SK-N-SH treated with all-trans-retinoic acid at 6 μM for 48 hours (cell line): Measurements from ENCODE around the gene ECE2.
A peak's percentile ranks its signal among the peaks of the same experiment; 100 is the strongest.

Source experiments
- ATAC-seq: fragments of 200-7000 bp; cut with Tn5 transposase; 3 replicates; pipeline ENCODE4 v1.9.1; 2020; ENCODE audit warnings: mild to moderate bottlenecking, moderate library complexity
- ARNTL ChIP-seq: fragments of 450-650 bp; formaldehyde crosslinking; IDR thresholded peaks from 2 replicates; pipeline ENCODE4 v1.5.0; 2020; ENCODE audit warnings: low read depth, mild to moderate bottlenecking, moderate library complexity, borderline replicate concordance
- BACH2 ChIP-seq: fragments of 250-450 bp; sonication (Bioruptor Pico); IDR thresholded peaks from 2 replicates; pipeline ENCODE4 v1.9.0; 2021; ENCODE audit warnings: mild to moderate bottlenecking, borderline replicate concordance
- CREB5 ChIP-seq: fragments of 250-450 bp; sonication (Bioruptor Pico); IDR thresholded peaks from 2 replicates; pipeline ENCODE4 v1.5.1; 2020; ENCODE audit warnings: low read depth, mild to moderate bottlenecking, moderate library complexity
- CSRNP3 ChIP-seq: fragments of 250-450 bp; sonication (Bioruptor Pico); IDR thresholded peaks from 2 replicates; pipeline ENCODE4 v1.5.1; 2021; ENCODE audit warnings: mild to moderate bottlenecking, moderate library complexity
- GLIS3 ChIP-seq: fragments of 250-450 bp; sonication (Bioruptor Pico); IDR thresholded peaks from 2 replicates; pipeline ENCODE4 v1.5.0; 2020; ENCODE audit warnings: mild to moderate bottlenecking, moderate library complexity
- ISL1 ChIP-seq: fragments of 250-450 bp; sonication (Bioruptor Pico); IDR thresholded peaks from 2 replicates; pipeline ENCODE4 v2.1.2; 2022; ENCODE audit warnings: mild to moderate bottlenecking, moderate library complexity
- PATZ1 ChIP-seq: fragments of 250-450 bp; sonication (Bioruptor Pico); IDR thresholded peaks from 2 replicates; pipeline ENCODE4 v1.8.0; 2020; ENCODE audit warnings: mild to moderate bottlenecking, moderate library complexity, borderline replicate concordance
- POU6F1 ChIP-seq: fragments of 250-450 bp; sonication (Bioruptor Pico); IDR thresholded peaks from 2 replicates; pipeline ENCODE4 v1.8.0; 2021; ENCODE audit warnings: low read depth, mild to moderate bottlenecking, moderate library complexity, borderline replicate concordance
- PPARA ChIP-seq: fragments of 250-450 bp; sonication (Bioruptor Pico); IDR thresholded peaks from 2 replicates; pipeline ENCODE4 v1.5.0; 2020; ENCODE audit warnings: mild to moderate bottlenecking, borderline replicate concordance
- SNAI2 ChIP-seq: fragments of 250-450 bp; sonication (Bioruptor Pico); IDR thresholded peaks from 2 replicates; pipeline ENCODE4 v1.5.0; 2020; ENCODE audit warnings: mild to moderate bottlenecking, moderate library complexity
- TCF4 ChIP-seq: fragments of 250-450 bp; sonication (Bioruptor Pico); IDR thresholded peaks from 2 replicates; pipeline ENCODE4 v1.8.0; 2021; ENCODE audit warnings: mild to moderate bottlenecking, moderate library complexity, borderline replicate concordance
- TOX ChIP-seq: fragments of 250-450 bp; sonication (Bioruptor Pico); IDR thresholded peaks from 2 replicates; pipeline ENCODE4 v1.8.0; 2021; ENCODE audit warnings: mild to moderate bottlenecking, moderate library complexity, borderline replicate concordance
- TSHZ2 ChIP-seq: fragments of 250-450 bp; sonication (Bioruptor Pico); IDR thresholded peaks from 2 replicates; pipeline ENCODE4 v1.5.0; 2020; ENCODE audit warnings: mild to moderate bottlenecking, moderate library complexity
- ZC3H10 ChIP-seq: fragments of 250-450 bp; sonication (Bioruptor Pico); IDR thresholded peaks from 2 replicates; pipeline ENCODE4 v1.5.1; 2021; ENCODE audit warnings: mild to moderate bottlenecking, moderate library complexity
- ZFP3 ChIP-seq: fragments of 250-450 bp; sonication (Bioruptor Pico); IDR thresholded peaks from 2 replicates; pipeline ENCODE4 v1.5.0; 2020; ENCODE audit warnings: mild to moderate bottlenecking, moderate library complexity
- ZFP30 ChIP-seq: fragments of 450-650 bp; formaldehyde crosslinking; IDR thresholded peaks from 2 replicates; pipeline ENCODE4 v1.5.0; 2022; ENCODE audit warnings: mild to moderate bottlenecking, moderate library complexity
- ZNF565 ChIP-seq: fragments of 450-650 bp; formaldehyde crosslinking; conservative IDR thresholded peaks from 2 replicates; pipeline ENCODE4 v1.5.0; 2020; ENCODE audit warnings: low read depth, mild to moderate bottlenecking, moderate library complexity
- ZNF70 ChIP-seq: fragments of 450-650 bp; formaldehyde crosslinking; IDR thresholded peaks from 2 replicates; pipeline ENCODE4 v1.5.0; 2020; ENCODE audit warnings: mild to moderate bottlenecking, moderate library complexity
- ZNF8 ChIP-seq: fragments of 450-650 bp; formaldehyde crosslinking; IDR thresholded peaks from 2 replicates; pipeline ENCODE4 v1.5.0; 2020; ENCODE audit warnings: mild to moderate bottlenecking, moderate library complexity

ECE2 gene

GRCh38 chr3:184337399-184337714 is 61.5 kb downstream of the ECE2 start, which contains the start of gene FAM131A (continued):
- TF ChIP-seq TSHZ2 (no peak), ZNF565 (CRISPR knock-in tag) (no peak)
- TF ChIP-seq, all 23 proteins: peak for 0

- no peak for ATAC-seq
- TF ChIP-seq ZFP3 (no peak), SNAI2 (CRISPR knock-in tag) (no peak), ZC3H10 (CRISPR knock-in tag) (no peak), PPARA (no peak), CREB5 (CRISPR knock-in tag) (no peak), ZNF8 (CRISPR knock-in tag) (no peak), TOX (CRISPR knock-in tag) (no peak), ZNF565 (CRISPR knock-in tag) (no peak), ARNTL (CRISPR knock-in tag) (no peak), ZFP30 (CRISPR knock-in tag) (no peak), GLIS3 (CRISPR knock-in tag) (no peak), TSHZ2 (no peak), TCF4 (no peak), CSRNP3 (CRISPR knock-in tag) (no peak), ZNF70 (CRISPR knock-in tag) (no peak), POU6F1 (no peak), BACH2 (CRISPR knock-in tag) (no peak), PATZ1 (CRISPR knock-in tag) (no peak)
Observed at GRCh38 chr3:184337981-184338380, 62.2 kb downstream of the ECE2 start.

GRCh38 chr3:184338511-184338945 is 62.7 kb downstream of the ECE2 start:
- no peak for TF ChIP-seq GLIS3 (CRISPR knock-in tag)
- no peak for TF ChIP-seq ISL1
- no peak for TF ChIP-seq ZNF70 (CRISPR knock-in tag)
- no peak for TF ChIP-seq PPARA
- TF ChIP-seq PATZ1 (CRISPR knock-in tag), result peak; percentile 55; the same call in 1 of the 2 replicates
- TF ChIP-seq ZNF565 (CRISPR knock-in tag), result no peak
- ATAC-seq, result peak; percentile 35
